ENCODE measurements around the gene EIF3CL.
"Not testable (repeated sequence)": the region's sequence is repeated elsewhere in the genome, so short reads cannot be mapped to it uniquely, and the experiment has no call there.

The EIF3CL gene

DNA sequence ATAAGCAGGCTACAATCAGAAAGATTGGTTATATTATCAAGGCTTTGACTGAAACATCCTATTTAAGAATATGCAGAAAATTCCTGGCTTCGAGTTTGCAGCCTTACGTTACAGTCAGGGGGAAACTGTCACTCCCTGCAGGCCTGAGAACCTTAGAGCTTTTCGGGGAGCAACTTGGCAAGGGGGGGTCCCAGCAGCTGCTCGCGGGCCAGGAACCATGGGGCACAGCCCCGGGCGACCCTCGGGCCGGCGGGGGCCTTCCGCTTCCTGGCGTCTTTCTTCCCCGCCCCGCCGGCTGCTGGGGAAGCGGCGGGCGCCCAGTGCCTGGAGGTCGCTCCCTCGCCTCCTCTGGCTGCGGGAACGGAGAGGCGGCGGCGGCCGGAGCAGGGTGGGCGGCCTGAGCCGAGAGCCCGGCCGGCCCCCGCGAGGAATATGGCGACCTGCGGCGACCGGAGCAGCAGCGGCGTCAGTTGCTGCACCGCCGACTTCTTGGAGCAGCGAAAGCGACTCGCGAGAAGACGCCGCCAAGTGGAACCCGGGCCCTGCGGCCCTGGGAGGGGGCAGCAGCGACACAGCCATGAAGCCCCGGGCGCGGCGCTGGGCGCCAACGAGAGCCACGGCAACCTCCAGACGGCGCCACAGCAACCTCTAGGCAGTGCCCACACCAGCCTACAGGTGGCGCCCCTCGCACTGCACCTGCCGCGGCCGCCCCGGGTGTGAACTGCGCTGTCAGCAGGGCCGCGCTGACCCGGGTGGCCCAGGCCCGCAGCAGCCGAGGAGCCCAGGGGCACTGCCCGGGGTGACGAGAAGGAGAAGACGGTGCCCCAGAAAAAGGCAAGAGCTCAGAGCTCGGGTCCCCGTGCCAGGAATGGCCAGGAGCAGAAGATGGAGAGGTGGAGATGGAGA is 39.1 kb downstream of the EIF3CL start:
- H3K36me3 ChIP-seq (replicated peaks; ENCODE audit: low read depth, low read length); H3K27ac ChIP-seq (ENCODE audit: low read length); H2AFZ ChIP-seq (ENCODE audit: low read depth, low read length); H3K4me3 ChIP-seq (ENCODE audit: low read length); H3K79me2 ChIP-seq (ENCODE audit: low read length); H3K9ac ChIP-seq (ENCODE audit: low read length); H3K27me3 ChIP-seq (ENCODE audit: low read depth, low read length); H3K4me1 ChIP-seq (ENCODE audit: low read length); H4K20me1 ChIP-seq (ENCODE audit: insufficient read depth, low read length); H3K9me3 ChIP-seq (ENCODE audit: insufficient read depth, low read length); H3K4me2 ChIP-seq (ENCODE audit: low read length): not testable (repeated sequence)

DNA sequence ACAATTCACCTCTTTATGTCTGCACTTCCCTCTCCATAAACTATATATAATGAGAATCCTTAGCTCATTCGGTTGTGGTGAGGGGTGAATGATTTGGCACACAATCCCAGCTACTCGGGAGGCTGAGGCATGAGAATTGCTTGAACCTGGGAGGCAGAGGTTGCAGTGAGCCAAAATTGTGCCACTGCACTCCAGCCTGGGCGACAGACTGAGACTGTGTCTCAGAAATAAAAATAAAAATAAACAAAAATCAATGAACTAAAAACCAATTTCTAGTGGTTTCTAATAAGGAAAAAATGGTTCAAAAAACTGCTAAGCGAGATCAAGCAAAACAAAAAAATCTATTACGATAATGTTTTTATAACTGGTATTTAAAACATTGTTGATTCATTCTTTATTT is 40.2 kb downstream of the EIF3CL start, which contains the start of gene NPIPB6:
Gene NPIPB6, minus strand, starts transcription at position 101 of the 400 bp plus-strand sequence. CDS start 686 bp downstream, outside the sequence.
- H3K9me3 ChIP-seq (ENCODE audit: insufficient read depth, low read length); H3K79me2 ChIP-seq (ENCODE audit: low read length); H3K4me3 ChIP-seq (ENCODE audit: low read length); H3K4me1 ChIP-seq (ENCODE audit: low read length); H3K27me3 ChIP-seq (ENCODE audit: low read depth, low read length); H4K20me1 ChIP-seq (ENCODE audit: insufficient read depth, low read length); H3K36me3 ChIP-seq (replicated peaks; ENCODE audit: low read depth, low read length); H2AFZ ChIP-seq (ENCODE audit: low read depth, low read length): not testable (repeated sequence)
- H3K4me2 ChIP-seq (ENCODE audit: low read length) = peak within 1 kb of the TSS; percentile 45; the same call in 1 of the 2 replicates
- peak within 1 kb of the TSS; percentile 39; the same call in 1 of the 2 replicates for H3K9ac ChIP-seq (ENCODE audit: low read length)
- peak within 1 kb of the TSS; percentile 67 for H3K27ac ChIP-seq (ENCODE audit: low read length)

DNA sequence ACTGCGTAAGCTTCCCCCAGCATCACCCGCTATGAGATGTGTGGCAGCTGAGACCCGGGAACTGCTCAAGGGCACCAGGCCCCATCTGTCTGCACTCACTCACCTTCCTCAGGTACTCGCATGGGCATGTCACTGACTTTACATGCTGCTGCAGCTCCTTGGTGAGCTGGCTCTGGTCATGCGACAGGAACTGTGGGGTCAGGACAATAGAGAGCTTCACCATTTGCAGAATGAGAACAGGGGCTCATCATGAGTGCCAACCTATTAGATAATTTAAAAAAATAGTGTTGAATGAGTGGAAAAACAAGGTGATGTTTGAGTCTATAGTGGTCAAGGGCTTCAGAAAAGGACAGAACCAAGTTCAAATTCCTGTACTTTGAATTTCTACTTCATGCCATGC is 41.0 kb downstream of the EIF3CL start:
- not testable (repeated sequence) for H3K79me2 ChIP-seq (ENCODE audit: low read length); H4K20me1 ChIP-seq (ENCODE audit: insufficient read depth, low read length); H3K27me3 ChIP-seq (ENCODE audit: low read depth, low read length); H3K9me3 ChIP-seq (ENCODE audit: insufficient read depth, low read length); H3K4me1 ChIP-seq (ENCODE audit: low read length); H2AFZ ChIP-seq (ENCODE audit: low read depth, low read length); H3K4me3 ChIP-seq (ENCODE audit: low read length); H3K36me3 ChIP-seq (replicated peaks; ENCODE audit: low read depth, low read length)
- H3K4me2 ChIP-seq (ENCODE audit: low read length) = peak overlapping the region; percentile 45; the same call in 1 of the 2 replicates
- H3K27ac ChIP-seq (ENCODE audit: low read length) = peak overlapping the region; percentile 67
- peak overlapping the region; percentile 39; the same call in 1 of the 2 replicates for H3K9ac ChIP-seq (ENCODE audit: low read length)

DNA sequence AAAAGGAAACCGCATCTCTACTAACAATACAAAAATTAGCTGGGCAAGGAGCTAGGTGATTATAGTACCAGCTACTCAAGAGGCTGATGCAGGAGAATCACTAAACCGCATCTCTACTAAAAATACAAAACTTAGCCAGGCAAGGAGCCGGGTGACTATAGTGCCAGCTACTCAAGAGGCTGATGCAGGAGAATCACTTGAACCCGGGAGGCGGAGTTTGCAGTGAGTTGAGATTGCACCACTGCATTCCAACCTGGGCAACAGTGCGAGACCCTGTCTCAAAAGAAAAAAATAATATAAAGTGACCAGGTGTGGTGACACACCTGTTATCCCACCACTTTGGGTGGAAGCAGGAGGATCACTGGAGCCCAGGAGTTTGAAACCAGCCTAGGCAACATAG is 65.4 kb downstream of the EIF3CL start:
- not testable (repeated sequence) for H3K27me3 ChIP-seq (ENCODE audit: low read depth, low read length); H4K20me1 ChIP-seq (ENCODE audit: insufficient read depth, low read length); H3K4me3 ChIP-seq (ENCODE audit: low read length); H3K9ac ChIP-seq (ENCODE audit: low read length); H3K27ac ChIP-seq (ENCODE audit: low read length); H3K79me2 ChIP-seq (ENCODE audit: low read length); H3K36me3 ChIP-seq (replicated peaks; ENCODE audit: low read depth, low read length); H3K9me3 ChIP-seq (ENCODE audit: insufficient read depth, low read length); H2AFZ ChIP-seq (ENCODE audit: low read depth, low read length); H3K4me2 ChIP-seq (ENCODE audit: low read length); H3K4me1 ChIP-seq (ENCODE audit: low read length)

DNA sequence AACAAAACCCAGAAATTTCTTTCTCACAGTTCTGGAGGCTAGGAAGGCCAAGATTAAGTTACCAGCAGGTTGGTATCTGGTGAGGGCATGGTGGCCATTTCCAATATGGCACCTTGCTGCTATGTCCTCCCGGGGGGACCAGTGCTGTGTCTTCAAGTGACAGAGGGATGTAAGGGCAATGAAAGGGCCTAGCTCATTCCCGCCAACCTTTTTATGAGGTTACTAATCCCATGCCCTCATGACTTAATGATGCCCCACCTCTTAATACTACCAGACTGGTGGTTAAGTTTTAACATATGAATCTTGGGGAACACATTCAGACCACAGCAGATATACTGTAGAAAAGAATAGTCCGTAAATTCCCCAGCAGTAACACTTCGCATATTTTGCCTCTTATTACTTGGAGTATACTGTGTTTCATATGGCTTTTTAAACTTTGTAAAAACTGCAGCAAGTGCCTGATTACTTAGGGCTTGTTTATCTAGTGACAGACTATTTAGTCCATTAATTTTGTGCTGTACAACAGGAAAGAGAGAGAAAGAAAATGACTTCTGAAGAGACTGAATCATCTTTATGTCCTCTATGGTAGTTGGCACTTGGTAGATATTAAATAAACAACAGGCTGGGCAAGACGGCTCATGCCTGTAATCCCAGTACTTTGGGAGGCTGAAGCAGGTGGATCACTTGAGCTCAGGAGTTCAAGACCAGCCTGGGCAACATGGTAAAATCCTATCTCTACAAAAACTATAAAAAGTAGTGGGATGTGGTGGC is 66.5 kb downstream of the EIF3CL start:
- not testable (repeated sequence) for H4K20me1 ChIP-seq (ENCODE audit: insufficient read depth, low read length); H3K4me1 ChIP-seq (ENCODE audit: low read length); H3K27ac ChIP-seq (ENCODE audit: low read length); H3K27me3 ChIP-seq (ENCODE audit: low read depth, low read length); H3K4me3 ChIP-seq (ENCODE audit: low read length); H3K79me2 ChIP-seq (ENCODE audit: low read length); H2AFZ ChIP-seq (ENCODE audit: low read depth, low read length); H3K9ac ChIP-seq (ENCODE audit: low read length); H3K9me3 ChIP-seq (ENCODE audit: insufficient read depth, low read length); H3K4me2 ChIP-seq (ENCODE audit: low read length); H3K36me3 ChIP-seq (replicated peaks; ENCODE audit: low read depth, low read length)

DNA sequence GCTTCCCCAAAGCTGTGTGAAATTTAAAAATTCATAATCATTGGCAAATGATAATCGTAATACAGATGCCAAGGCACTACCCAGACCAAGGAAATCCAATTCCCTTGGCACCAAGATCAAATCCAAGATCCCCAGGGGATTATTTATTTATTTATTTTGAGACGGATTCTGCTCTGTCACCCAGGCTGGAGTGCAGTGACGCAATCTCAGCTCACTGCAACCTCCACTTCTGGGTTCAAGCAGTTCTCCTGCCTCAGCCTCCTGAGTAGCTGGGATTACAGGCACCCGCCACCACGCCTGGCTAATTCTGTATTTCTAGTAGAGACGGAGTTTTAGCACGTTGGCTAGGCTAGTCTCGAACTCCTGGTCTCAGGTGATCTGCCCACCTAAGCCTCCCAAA is 68.0 kb downstream of the EIF3CL start:
- H3K79me2 ChIP-seq (ENCODE audit: low read length); H3K9me3 ChIP-seq (ENCODE audit: insufficient read depth, low read length); H3K4me2 ChIP-seq (ENCODE audit: low read length); H3K36me3 ChIP-seq (replicated peaks; ENCODE audit: low read depth, low read length); H3K4me3 ChIP-seq (ENCODE audit: low read length); H2AFZ ChIP-seq (ENCODE audit: low read depth, low read length); H3K9ac ChIP-seq (ENCODE audit: low read length); H3K4me1 ChIP-seq (ENCODE audit: low read length); H3K27ac ChIP-seq (ENCODE audit: low read length); H4K20me1 ChIP-seq (ENCODE audit: insufficient read depth, low read length); H3K27me3 ChIP-seq (ENCODE audit: low read depth, low read length): not testable (repeated sequence)

DNA sequence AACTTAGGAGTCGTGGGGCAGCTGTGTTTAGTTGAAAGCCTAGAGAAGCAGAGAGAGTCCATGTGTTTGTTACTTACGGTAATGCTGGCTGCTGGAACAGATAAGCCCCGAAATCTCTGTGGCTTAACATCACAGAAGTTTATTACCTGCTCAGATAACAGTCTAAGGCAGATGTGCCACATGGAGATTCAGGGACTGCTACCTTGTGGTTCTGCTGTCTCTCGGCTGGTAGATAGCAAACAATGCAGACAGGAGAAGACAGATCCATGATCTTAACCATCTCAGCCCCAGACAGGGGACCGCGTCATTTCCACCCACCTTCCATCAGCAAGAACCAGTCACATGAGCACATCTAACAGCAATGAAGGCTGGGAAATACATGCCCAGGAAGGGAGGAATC is 71.0 kb downstream of the EIF3CL start:
- H3K9ac ChIP-seq (ENCODE audit: low read length); H3K36me3 ChIP-seq (replicated peaks; ENCODE audit: low read depth, low read length); H3K4me1 ChIP-seq (ENCODE audit: low read length); H3K27me3 ChIP-seq (ENCODE audit: low read depth, low read length); H3K27ac ChIP-seq (ENCODE audit: low read length); H3K79me2 ChIP-seq (ENCODE audit: low read length); H4K20me1 ChIP-seq (ENCODE audit: insufficient read depth, low read length); H3K4me3 ChIP-seq (ENCODE audit: low read length); H3K4me2 ChIP-seq (ENCODE audit: low read length); H3K9me3 ChIP-seq (ENCODE audit: insufficient read depth, low read length); H2AFZ ChIP-seq (ENCODE audit: low read depth, low read length): not testable (repeated sequence)

DNA sequence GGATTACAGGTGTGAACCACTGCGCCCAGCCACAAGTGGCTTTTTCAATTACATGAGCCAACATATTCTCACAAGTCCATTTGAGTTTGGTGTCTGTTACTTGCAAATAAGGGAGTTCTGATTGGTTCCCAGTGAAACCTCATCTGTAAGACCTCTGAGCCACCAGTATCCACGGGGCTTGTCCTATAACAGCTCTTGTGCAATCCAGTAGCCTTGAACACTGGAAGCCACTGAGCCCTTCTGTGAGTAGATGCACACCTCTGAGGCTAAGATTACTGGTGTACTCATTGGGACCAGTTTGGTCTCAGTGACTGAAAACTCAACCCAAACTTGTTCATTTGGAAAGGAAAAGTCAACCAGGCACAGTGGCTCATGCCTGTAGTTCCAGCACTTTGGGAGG is 72.7 kb downstream of the EIF3CL start:
- H3K36me3 ChIP-seq (replicated peaks; ENCODE audit: low read depth, low read length); H3K27ac ChIP-seq (ENCODE audit: low read length); H3K4me2 ChIP-seq (ENCODE audit: low read length); H3K79me2 ChIP-seq (ENCODE audit: low read length); H3K9me3 ChIP-seq (ENCODE audit: insufficient read depth, low read length); H3K9ac ChIP-seq (ENCODE audit: low read length); H3K4me1 ChIP-seq (ENCODE audit: low read length); H4K20me1 ChIP-seq (ENCODE audit: insufficient read depth, low read length); H2AFZ ChIP-seq (ENCODE audit: low read depth, low read length); H3K27me3 ChIP-seq (ENCODE audit: low read depth, low read length); H3K4me3 ChIP-seq (ENCODE audit: low read length): not testable (repeated sequence)

DNA sequence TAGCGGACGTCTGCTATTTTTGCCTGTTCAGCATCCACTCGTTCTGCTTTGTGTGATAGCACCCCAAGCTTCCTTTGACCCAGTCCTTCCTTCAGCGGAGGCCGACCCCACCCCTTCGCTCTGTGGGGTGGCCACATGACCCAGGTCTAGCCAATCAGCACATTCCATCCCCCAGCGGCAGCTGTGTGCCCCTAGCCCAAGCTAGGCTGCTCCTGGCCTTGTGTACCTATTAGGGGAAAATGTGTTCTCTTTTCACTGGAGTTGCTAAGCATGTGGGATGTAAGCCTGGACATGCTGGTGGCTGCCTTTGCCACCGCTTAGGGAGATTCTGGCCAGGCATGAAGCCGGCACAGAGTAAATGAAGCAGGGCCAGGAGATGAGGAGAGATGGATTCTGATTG is 73.4 kb downstream of the EIF3CL start:
- H3K9ac ChIP-seq (ENCODE audit: low read length); H3K4me1 ChIP-seq (ENCODE audit: low read length); H3K4me2 ChIP-seq (ENCODE audit: low read length); H3K27me3 ChIP-seq (ENCODE audit: low read depth, low read length); H3K4me3 ChIP-seq (ENCODE audit: low read length); H3K36me3 ChIP-seq (replicated peaks; ENCODE audit: low read depth, low read length); H3K9me3 ChIP-seq (ENCODE audit: insufficient read depth, low read length); H2AFZ ChIP-seq (ENCODE audit: low read depth, low read length); H3K79me2 ChIP-seq (ENCODE audit: low read length); H4K20me1 ChIP-seq (ENCODE audit: insufficient read depth, low read length); H3K27ac ChIP-seq (ENCODE audit: low read length): not testable (repeated sequence)

Data from OCI-LY3 (cell line).